GM23338 (cell line): Measurements from ENCODE around the gene ZNF22. TPM values are rescaled to one million over a fixed set of nuclear protein-coding genes. Genes with fewer than 3 reads are reported as not detected.
A peak's percentile ranks its signal among the peaks of the same experiment; 100 is the strongest.

ENCODE experiments used
- ATAC-seq: fragments of 200-7000 bp; cut with Tn5 transposase; 3 replicates; pipeline ENCODE4 v1.9.1; 2020
- DNase-seq: peaks from one replicate; pipeline ENCODE4 v3.0.0-alpha.2; 2015; ENCODE audit warnings: low spot score
- H2AFZ ChIP-seq: fragments of 200-600 bp; sonication (generic); 2 replicates; pipeline ENCODE4 v1.8.0; 2016; ENCODE audit warnings: antibody characterized with exemption, mild to moderate bottlenecking, moderate library complexity
- H3F3A ChIP-seq: fragments of 200-600 bp; sonication (generic); replicated peaks from 2 replicates; pipeline ENCODE4 v1.8.0; 2017; ENCODE audit warnings: antibody characterized with exemption, mixed run types, low read depth
- H3K27ac ChIP-seq: fragments of 200-600 bp; sonication (generic); 2 replicates; pipeline ENCODE4 v1.6.1; 2016; ENCODE audit warnings: low read depth
- H3K27me3 ChIP-seq: fragments of 200-600 bp; sonication (generic); 2 replicates; pipeline ENCODE4 v1.8.0; 2016; ENCODE audit warnings: mild to moderate bottlenecking, mixed run types, moderate library complexity; ENCODE audit not compliant: insufficient read depth
- H3K36me3 ChIP-seq: fragments of 200-600 bp; sonication (generic); 2 replicates; pipeline ENCODE4 v1.8.0; 2016; ENCODE audit warnings: mild to moderate bottlenecking; ENCODE audit not compliant: insufficient read depth
- H3K4me1 ChIP-seq: fragments of 200-600 bp; sonication (generic); 2 replicates; pipeline ENCODE4 v1.8.0; 2016; ENCODE audit warnings: mild to moderate bottlenecking, moderate library complexity; ENCODE audit not compliant: insufficient read depth
- H3K4me2 ChIP-seq: fragments of 200-600 bp; sonication (generic); 2 replicates; pipeline ENCODE4 v1.7.1; 2017; ENCODE audit warnings: mixed run types
- H3K4me3 ChIP-seq: fragments of 200-600 bp; sonication (generic); 2 replicates; pipeline ENCODE4 v1.6.1; 2016; ENCODE audit warnings: mixed run types
- H3K79me2 ChIP-seq: fragments of 200-600 bp; sonication (generic); replicated peaks from 2 replicates; pipeline ENCODE4 v1.8.0; 2017; ENCODE audit warnings: mild to moderate bottlenecking; ENCODE audit not compliant: insufficient read depth
- H3K9me2 ChIP-seq: fragments of 200-600 bp; sonication (generic); 2 replicates; pipeline ENCODE4 v1.8.0; 2017; ENCODE audit not compliant: insufficient read depth
- H4K20me1 ChIP-seq: fragments of 200-600 bp; sonication (generic); replicated peaks from 2 replicates; pipeline ENCODE4 v1.8.0; 2017; ENCODE audit warnings: mild to moderate bottlenecking; ENCODE audit not compliant: insufficient read depth
- H3K27ac Mint-ChIP-seq: 2 replicates; pipeline ENCODE4 v1.8.0; 2020; ENCODE audit warnings: inconsistent platforms, mild to moderate bottlenecking, moderate library complexity, mixed read lengths
- H3K27me3 Mint-ChIP-seq: 3 replicates; pipeline ENCODE4 v1.8.0; 2022; ENCODE audit warnings: low read depth, mild to moderate bottlenecking, moderate library complexity, mixed read lengths, inconsistent platforms; ENCODE audit not compliant: insufficient read depth, poor library complexity
- H3K36me3 Mint-ChIP-seq: 3 replicates; pipeline ENCODE4 v1.8.0; 2021; ENCODE audit warnings: low read depth, mild to moderate bottlenecking, inconsistent platforms, moderate library complexity, mixed read lengths
- H3K4me1 Mint-ChIP-seq: 3 replicates; pipeline ENCODE4 v1.8.0; 2020; ENCODE audit warnings: mild to moderate bottlenecking, inconsistent platforms, mixed read lengths
- H3K4me3 Mint-ChIP-seq: 3 replicates; pipeline ENCODE4 v1.8.0; 2021; ENCODE audit warnings: moderate library complexity, mild to moderate bottlenecking, inconsistent platforms, mixed read lengths
- H3K9me3 Mint-ChIP-seq: 3 replicates; pipeline ENCODE4 v1.8.0; 2020; ENCODE audit warnings: moderate library complexity, mild to moderate bottlenecking, inconsistent platforms, mixed read lengths
- CTCF ChIP-seq, 2 experiments: fragments of 200-600 bp in 1 of 2; sonication (generic) in 1 of 2; conservative IDR thresholded peaks; 2 replicates each; pipeline versions ENCODE4 v1.5.1 to v1.6.1; 2016 to 2017; ENCODE audit warnings: antibody characterized with exemption in 2 of 2, low read depth in 2 of 2, mild to moderate bottlenecking in 2 of 2, moderate library complexity in 1 of 2
- ZNF462 ChIP-seq: fragments of 250-450 bp; sonication (Bioruptor Pico); IDR thresholded peaks from 2 replicates; pipeline ENCODE4 v1.5.0; 2020; ENCODE audit warnings: mild to moderate bottlenecking, moderate library complexity
- polyA plus RNA-seq: library from polyadenylated mRNA; unstranded; fragments of >200 nt; fragmentation: Nextera tagmentation; extraction: Ambion mirVana; gene quantifications from 2 replicates; pipeline ENCODE4 v1.2.1, GENCODE V29; 2016
- total RNA-seq: library from RNA; depleted of rRNA; stranded (reverse); fragments of >200 nt; shearing (Covaris generic); gene quantifications from 2 replicates; pipeline ENCODE4 v1.2.3, GENCODE V29; 2014

ZNF22 gene
- total and polyA plus RNA-seq, 2 experiments from 2014 or later: 40.5 to 81.8 TPM

GRCh38 chr10:44962870-44963738 lies 37.6 kb upstream of the ZNF22 start:
- H3K4me3 Mint-ChIP-seq: no peak overlapping the region; the same call in 2 of the 3 replicates
- no peak overlapping the region for H2AFZ ChIP-seq
- peaks cover 33% of the 10 kb centered on the region for H3K27me3 Mint-ChIP-seq
- H3K4me3 ChIP-seq: no peak overlapping the region
- H3K27ac ChIP-seq: peak overlapping the region; percentile 92; the same call in 1 of the 2 replicates
- H3K9me2 ChIP-seq: peaks cover 9% of the 10 kb centered on the region; the same call in 1 of the 2 replicates
- H3K4me2 ChIP-seq: peak overlapping the region; percentile 71
- no peaks in the 10 kb centered on the region; the same call in 1 of the 2 replicates for H3K79me2 ChIP-seq
- no peak overlapping the region; the same call in 1 of the 2 replicates for H3K27ac Mint-ChIP-seq
- peaks cover 4% of the 10 kb centered on the region; the same call in 1 of the 3 replicates for H3K36me3 Mint-ChIP-seq
- ATAC-seq: peak; percentile 24
- DNase-seq: peak; percentile 78
- no peak for TF ChIP-seq ZNF462
- peak; percentile 17 to 38; a peak in 3 of 4 replicates for TF ChIP-seq CTCF (conservative IDR thresholded peaks at IDR 0.05; ENCODE audit: low read depth in 2 of 2)
- H3K4me1 Mint-ChIP-seq: peaks cover 82% of the 10 kb centered on the region
- H3F3A ChIP-seq: peaks cover 6% of the 10 kb centered on the region; the same call in 1 of the 2 replicates
- H4K20me1 ChIP-seq: no peaks in the 10 kb centered on the region
- peaks cover 63% of the 10 kb centered on the region for H3K4me1 ChIP-seq
- peaks cover 9% of the 10 kb centered on the region for H3K27me3 ChIP-seq
- H3K36me3 ChIP-seq: no peaks in the 10 kb centered on the region
- no peaks in the 10 kb centered on the region; the same call in 1 of the 3 replicates for H3K9me3 Mint-ChIP-seq
